RWPE1 (cell line): Measurements from ENCODE around the gene DIDO1.

ENCODE experiments used
- CTCF ChIA-PET: fragments of 350-600 bp; sonication (Branson Sonifier 250); formaldehyde crosslinking; extraction: SDS; loops from one replicate; lab custom pipeline; 2021; lab: Yijun Ruan, JAX
- POLR2A ChIA-PET: fragments of 400-600 bp; formaldehyde crosslinking; extraction: SDS; loops from one replicate; lab custom pipeline; 2020; ENCODE audit warnings: antibody characterized with exemption; ENCODE audit not compliant: low non-redundant PET; lab: Yijun Ruan, JAX
- DNase-seq: peaks from one replicate; pipeline ENCODE4 v3.0.0; 2012; ENCODE audit warnings: low spot score
- H3K27ac ChIP-seq: fragments of 450-650 bp; 2 replicates; pipeline ENCODE4 v1.5.1; 2017
- CTCF ChIP-seq: fragments of 450-650 bp; conservative IDR thresholded peaks from 2 replicates; pipeline ENCODE4 v1.5.1; 2017; ENCODE audit warnings: low read depth, mild to moderate bottlenecking

DIDO1 gene

DNA sequence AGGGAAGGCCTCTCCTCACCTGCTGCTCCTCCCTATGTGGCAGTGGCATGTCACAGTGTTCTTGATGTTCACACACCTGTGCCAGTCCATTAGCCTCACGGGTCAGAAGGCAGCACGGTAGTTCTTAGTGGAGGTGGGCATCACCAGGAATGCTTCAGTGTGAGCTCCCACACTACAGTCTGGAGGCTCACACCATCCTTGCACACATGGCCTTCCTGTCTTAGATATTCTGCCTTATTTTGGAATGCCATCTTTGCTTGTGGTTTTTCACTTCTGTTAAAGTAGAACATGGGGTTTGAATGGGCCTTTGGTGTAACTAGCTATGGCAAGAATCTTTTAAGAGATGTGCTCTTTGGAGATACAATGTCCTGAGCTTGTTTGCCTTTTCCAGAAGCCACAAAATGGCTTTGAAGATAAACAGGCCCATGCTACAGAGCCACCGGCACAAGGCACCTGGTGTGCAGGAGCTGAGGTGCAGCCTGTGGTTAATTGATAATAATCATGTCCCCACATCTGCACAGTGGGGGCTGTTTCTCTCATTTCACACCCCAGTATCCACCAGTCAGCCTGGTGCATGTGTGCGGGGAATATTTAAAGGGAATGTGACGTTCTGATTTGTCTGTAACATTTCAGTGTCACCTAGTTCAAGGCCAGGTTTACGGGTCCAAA, 23.0 kb upstream of the DIDO1 start:
- H3K27ac ChIP-seq = no peak overlapping the region
- ChIA-PET CTCF (interaction anchor here (0.6 to 1.4 kb wide), 2 partner anchors 50 to 403 kb away, joined by 3 read pairs; no protein-coding TSS in a partner anchor), POLR2A (no interaction called here)

DNA sequence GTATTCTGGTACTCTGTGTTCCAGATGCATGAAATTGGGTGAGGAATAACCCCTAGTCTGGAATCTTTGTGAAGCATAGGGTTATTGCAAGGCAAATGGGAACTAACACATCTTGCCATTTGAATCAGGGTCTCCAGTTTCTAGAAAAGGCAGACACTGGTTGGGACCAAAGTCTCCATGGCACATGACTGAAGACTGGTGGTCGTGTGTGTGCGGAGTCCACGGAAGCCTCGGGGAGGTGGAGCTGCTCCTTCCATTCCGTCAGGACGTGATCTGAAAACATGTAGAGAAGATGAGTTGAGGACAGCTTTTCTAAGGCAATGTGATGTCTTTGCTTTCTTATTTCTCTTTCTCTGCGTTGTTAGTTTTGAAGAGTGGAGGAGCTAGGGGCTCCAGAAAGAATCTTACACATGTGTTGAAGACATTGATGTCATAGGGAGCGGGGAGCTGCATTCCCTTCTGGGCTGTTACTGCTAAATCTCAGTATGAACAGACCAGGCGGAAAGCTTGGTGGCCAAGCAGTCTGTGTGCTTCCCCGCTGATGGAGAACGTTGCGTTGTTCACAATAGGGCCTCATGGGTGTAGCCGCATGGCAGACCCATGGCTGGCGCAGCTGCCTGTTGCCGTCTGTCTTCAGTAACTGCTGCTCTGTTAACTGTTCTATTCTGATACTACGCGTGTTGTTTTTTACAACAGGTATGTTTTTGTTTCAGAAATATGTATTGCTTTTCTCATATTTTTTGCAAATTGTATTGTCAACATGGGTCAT, 21.4 kb upstream of the DIDO1 start:
- no peak for TF ChIP-seq CTCF
- ChIA-PET POLR2A (no interaction called here), CTCF (interaction anchor here (0.9 to 1.4 kb wide), 2 partner anchors 10 to 48 kb away, joined by 3 read pairs; partner anchors contain the start of gene GID8)
- H3K27ac ChIP-seq = no peak overlapping the region
- DNase-seq = no peak

More for the DNA sequence above, 23.0 kb upstream of the DIDO1 start:
- DNase-seq = no peak
- no peak for TF ChIP-seq CTCF

- H3K27ac ChIP-seq = no peak overlapping the region
- no peak for TF ChIP-seq CTCF
- CTCF ChIA-PET = interaction anchor here (0.6 kb wide), 1 partner anchor 204 kb away, joined by 3 read pairs; no protein-coding TSS in a partner anchor
- no peak for DNase-seq
- POLR2A ChIA-PET = no interaction called here
These were observed 20.6 kb upstream of the DIDO1 start for GRCh38 chr20:62946918-62947317.

- DNase-seq = no peak
- TF ChIP-seq CTCF = no peak
- POLR2A ChIA-PET = no interaction called here
- no peak overlapping the region for H3K27ac ChIP-seq
- CTCF ChIA-PET = no interaction called here
These were observed 19.6 kb upstream of the DIDO1 start for GRCh38 chr20:62945771-62946339.

DNA sequence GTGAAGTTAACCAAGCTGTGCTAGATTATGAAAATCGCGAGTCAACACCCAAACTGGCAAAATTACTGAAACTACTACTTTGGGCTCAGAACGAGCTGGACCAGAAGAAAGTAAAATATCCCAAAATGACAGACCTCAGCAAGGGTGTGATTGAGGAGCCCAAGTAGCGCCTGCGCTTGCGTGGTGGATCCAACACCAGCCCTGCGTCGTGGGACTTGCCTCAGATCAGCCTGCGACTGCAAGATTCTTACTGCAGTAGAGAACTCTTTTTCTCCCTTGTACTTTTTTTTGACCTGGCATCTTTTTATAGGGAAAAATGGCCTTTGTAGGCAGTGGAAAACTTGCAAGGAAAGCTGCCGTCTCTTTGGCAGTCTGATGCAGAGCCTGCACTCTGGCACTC, 18.4 kb upstream of the DIDO1 start:
- CTCF ChIA-PET = interaction anchor here (0.6 to 1.1 kb wide), 2 partner anchors 10 to 172 kb away, joined by 3 to 4 read pairs; no protein-coding TSS in a partner anchor
- no peak overlapping the region for H3K27ac ChIP-seq
- POLR2A ChIA-PET = no interaction called here
- no peak for TF ChIP-seq CTCF
- no peak for DNase-seq

GRCh38 chr20:62944184-62944583, 17.9 kb upstream of the DIDO1 start:
- POLR2A ChIA-PET = no interaction called here
- CTCF ChIA-PET = interaction anchor here (0.6 to 1.1 kb wide), 2 partner anchors 9 to 171 kb away, joined by 3 to 4 read pairs; no protein-coding TSS in a partner anchor
- DNase-seq = no peak
- no peak overlapping the region for H3K27ac ChIP-seq
- no peak for TF ChIP-seq CTCF
